Lung (tissue), 12 donors: ENCODE results near the gene PSMC2. TPM values are rescaled to one million over a fixed set of nuclear protein-coding genes. Genes with fewer than 3 reads are reported as not detected.
"Not testable (repeated sequence)": the region's sequence is repeated elsewhere in the genome, so short reads cannot be mapped to it uniquely, and the experiment has no call there.

Source experiments
- ATAC-seq: fragments of 200-7000 bp; cut with Tn5 transposase; one replicate; pipeline ENCODE4 v1.9.1; 2020; ENCODE audit warnings: moderate number of reproducible peaks; ENCODE audit not compliant: insufficient read depth, low FRiP score
- DNase-seq, 3 donors: peaks; one replicate each; pipeline ENCODE4 v3.0.0-alpha.2; 2013 to 2017
- H3K27ac ChIP-seq, 2 donors: one replicate each; pipeline ENCODE4 v1.5.1; 2013; ENCODE audit warnings: mild to moderate bottlenecking in 2 of 2, moderate library complexity in 2 of 2, control low read depth in 1 of 2, inconsistent platforms in 1 of 2, low read depth in 1 of 2, low read length in 1 of 2
- H3K27me3 ChIP-seq, 3 donors: one replicate each; pipeline ENCODE4 v1.5.1; 2013; ENCODE audit warnings: low read length in 2 of 3; ENCODE audit not compliant: control insufficient read depth in 3 of 3, insufficient read depth in 3 of 3
- H3K36me3 ChIP-seq, 4 donors: one replicate each; pipeline ENCODE4 v1.5.1; 2013; ENCODE audit warnings: low read length in 4 of 4, mild to moderate bottlenecking in 1 of 4, moderate library complexity in 1 of 4; ENCODE audit not compliant: control insufficient read depth in 4 of 4, insufficient read depth in 4 of 4
- H3K4me1 ChIP-seq, 5 donors: one replicate each; pipeline ENCODE4 v1.5.1; 2013; ENCODE audit warnings: low read length in 5 of 5, mild to moderate bottlenecking in 2 of 5, moderate library complexity in 1 of 5; ENCODE audit not compliant: control insufficient read depth in 5 of 5, insufficient read depth in 5 of 5
- H3K4me3 ChIP-seq: one replicate; pipeline ENCODE4 v1.5.1; 2013; ENCODE audit warnings: mild to moderate bottlenecking, control low read depth, moderate library complexity
- H3K9ac ChIP-seq, 2 donors: one replicate each; pipeline ENCODE4 v1.5.1; 2013; ENCODE audit warnings: low read length in 2 of 2, control low read depth in 1 of 2; ENCODE audit not compliant: insufficient read depth in 1 of 2
- H3K9me3 ChIP-seq, 4 donors: one replicate each; pipeline ENCODE4 v1.5.1; 2013; ENCODE audit warnings: low read length in 3 of 4, mild to moderate bottlenecking in 1 of 4, moderate library complexity in 1 of 4; ENCODE audit not compliant: control insufficient read depth in 4 of 4, insufficient read depth in 3 of 4
- WGBS, 2 donors: extraction: QIAGEN DNeasy Blood & Tissue Kit; methylation state at CpG; one replicate each; pipeline ENCODE4 v1.1.7; 2013; 5-methylcytosine and 5-hydroxymethylcytosine counted together
- polyA plus RNA-seq, 2 donors: library from polyadenylated mRNA; stranded (reverse); fragments of 200-250 nt; gene quantifications; one replicate each; pipeline ENCODE4 v1.2.1, GENCODE V29; 2013
- total RNA-seq, 2 donors: library from RNA; depleted of rRNA in 1 of 2; stranded (reverse); fragments of >200 nt in 1 of 2; gene quantifications; one replicate each; pipeline ENCODE4 v1.2.1, GENCODE V29; 2014 to 2021
- TF ChIP-seq, protein P1 (sequence below): IDR thresholded peaks from 2 replicates; pipeline ENCODE4 v1.5.1; 2012; ENCODE audit warnings: mild to moderate bottlenecking; ENCODE audit errors: control extremely low read depth, extremely low read depth
- donor health status: control.
- donor health status: control.
- donor health status: Bipolar disorder and iron deficiency.
- donor health status: healthy.
- donor health status: DM: yes; HTN: yes; CAD: no.

Gene PSMC2
- total and polyA plus RNA-seq, 4 donors, result 68.8 to 157 (median 100) TPM

DNA sequence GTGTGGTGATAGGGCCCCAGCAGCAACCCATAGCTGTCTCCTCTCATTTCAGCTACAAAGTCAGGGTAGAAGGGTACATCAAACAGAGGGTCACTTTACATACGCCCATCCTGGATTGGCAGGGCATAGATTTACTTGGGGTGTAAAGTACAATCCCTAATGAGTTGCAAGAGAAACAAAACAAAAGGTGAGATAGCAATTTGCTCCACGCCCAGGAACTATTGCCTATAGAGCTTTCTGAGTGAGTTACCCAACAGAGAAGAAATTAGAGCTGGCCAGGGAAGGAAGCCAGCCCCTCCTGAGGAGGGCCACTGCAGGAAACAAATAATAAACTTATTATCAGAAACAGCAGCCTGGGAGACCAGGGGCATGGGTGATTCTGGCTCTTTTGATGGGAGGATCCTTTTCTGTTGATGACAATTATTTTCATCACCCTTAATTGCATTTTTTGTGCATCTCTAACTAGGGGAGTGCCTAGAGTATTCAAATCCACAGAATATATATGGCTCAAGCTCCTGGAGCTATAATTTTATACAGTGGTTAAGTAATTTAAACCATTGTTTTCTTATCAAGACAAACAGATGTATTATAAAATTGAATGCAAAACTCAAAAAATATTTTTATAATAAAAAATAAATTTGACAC, 51.2 kb downstream of the PSMC2 start:
- DNase-seq (no peak), ATAC-seq (no peak)
- Histone ChIP-seq H3K36me3 (no peaks in the 10 kb centered on the region), H3K4me3 (no peak overlapping the region), H3K27me3 (no peaks in the 10 kb centered on the region), H3K9me3 (no peaks in the 10 kb centered on the region), H3K27ac (no peak overlapping the region), H3K4me1 (no peaks in the 10 kb centered on the region), H3K9ac (no peak overlapping the region)
- TF ChIP-seq, protein P1, sequence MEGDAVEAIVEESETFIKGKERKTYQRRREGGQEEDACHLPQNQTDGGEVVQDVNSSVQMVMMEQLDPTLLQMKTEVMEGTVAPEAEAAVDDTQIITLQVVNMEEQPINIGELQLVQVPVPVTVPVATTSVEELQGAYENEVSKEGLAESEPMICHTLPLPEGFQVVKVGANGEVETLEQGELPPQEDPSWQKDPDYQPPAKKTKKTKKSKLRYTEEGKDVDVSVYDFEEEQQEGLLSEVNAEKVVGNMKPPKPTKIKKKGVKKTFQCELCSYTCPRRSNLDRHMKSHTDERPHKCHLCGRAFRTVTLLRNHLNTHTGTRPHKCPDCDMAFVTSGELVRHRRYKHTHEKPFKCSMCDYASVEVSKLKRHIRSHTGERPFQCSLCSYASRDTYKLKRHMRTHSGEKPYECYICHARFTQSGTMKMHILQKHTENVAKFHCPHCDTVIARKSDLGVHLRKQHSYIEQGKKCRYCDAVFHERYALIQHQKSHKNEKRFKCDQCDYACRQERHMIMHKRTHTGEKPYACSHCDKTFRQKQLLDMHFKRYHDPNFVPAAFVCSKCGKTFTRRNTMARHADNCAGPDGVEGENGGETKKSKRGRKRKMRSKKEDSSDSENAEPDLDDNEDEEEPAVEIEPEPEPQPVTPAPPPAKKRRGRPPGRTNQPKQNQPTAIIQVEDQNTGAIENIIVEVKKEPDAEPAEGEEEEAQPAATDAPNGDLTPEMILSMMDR, result no peak
- WGBS, 2 donors, result 37 to 40% methylated on average over 2 of the region's 2 CpGs

DNA sequence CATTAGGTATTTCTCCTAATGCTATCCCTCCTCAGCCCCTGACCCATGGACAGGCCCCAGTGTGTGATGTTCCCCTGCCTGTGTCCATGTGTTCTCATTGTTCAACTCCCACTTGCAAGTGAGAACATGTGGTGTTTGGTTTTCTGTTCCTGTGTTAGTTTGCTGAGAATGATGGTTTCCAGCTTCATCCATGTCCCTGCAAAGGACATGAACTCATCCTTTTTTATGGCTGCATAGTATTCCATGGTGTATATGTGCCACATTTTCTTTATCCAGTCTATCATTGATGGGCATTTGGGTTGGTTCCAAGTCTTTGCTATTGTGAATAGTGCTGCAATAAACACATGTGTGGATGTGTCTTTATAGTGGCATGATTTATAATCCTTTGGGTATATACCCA, 52.2 kb downstream of the PSMC2 start:
- not testable (repeated sequence) for ATAC-seq, H3K4me3 ChIP-seq

DNA sequence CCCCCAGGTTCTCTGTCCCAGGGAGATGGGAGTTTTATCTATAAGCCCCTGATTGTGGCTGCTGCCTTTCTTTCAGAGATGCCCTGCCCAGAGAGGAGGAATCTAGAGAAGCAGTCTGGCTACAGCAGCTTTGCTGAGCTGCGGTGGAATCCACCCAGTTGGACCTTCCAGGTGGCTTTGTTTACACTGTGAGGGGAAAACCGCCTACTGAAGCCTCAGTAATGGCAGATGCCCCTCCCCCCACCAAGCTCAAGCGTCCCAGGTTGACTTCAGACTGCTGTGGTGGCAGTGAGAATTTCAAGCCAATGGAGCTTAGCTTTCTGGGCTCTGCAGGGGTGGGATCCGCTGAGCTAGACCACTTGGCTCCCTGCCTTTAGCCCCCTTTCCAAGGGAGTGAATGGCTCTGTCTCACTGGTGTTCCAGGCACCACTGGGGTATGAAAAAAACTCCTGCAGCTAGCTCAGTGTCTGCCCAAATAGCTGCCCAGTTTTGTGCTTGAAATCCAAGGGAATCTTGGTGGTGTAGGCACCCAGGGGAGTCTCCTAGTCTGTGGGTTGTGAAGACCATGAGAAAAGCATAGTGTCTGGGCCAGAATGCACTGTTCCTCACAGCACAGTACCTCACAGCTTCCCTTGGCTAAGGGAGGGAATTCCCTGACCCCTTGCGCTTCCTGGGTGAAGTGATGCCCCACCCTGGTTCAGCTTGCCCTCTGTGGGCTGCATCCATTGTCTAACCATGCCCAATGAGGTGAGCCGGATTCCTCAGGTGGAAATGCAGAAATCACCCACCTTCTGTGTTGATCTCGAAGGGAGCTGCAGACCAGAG, 58.6 kb downstream of the PSMC2 start:
- not testable (repeated sequence) for H3K4me3 ChIP-seq, H3K27ac ChIP-seq, H3K27me3 ChIP-seq, H3K9me3 ChIP-seq, ATAC-seq, H3K4me1 ChIP-seq, DNase-seq, H3K9ac ChIP-seq, H3K36me3 ChIP-seq
- 73 to 82% methylated on average over 7 of the region's 7 CpGs for WGBS, 2 donors

More for the DNA sequence above, 52.2 kb downstream of the PSMC2 start:
- not testable (repeated sequence) for DNase-seq, H3K9me3 ChIP-seq, H3K9ac ChIP-seq, H3K36me3 ChIP-seq, H3K27ac ChIP-seq, H3K4me1 ChIP-seq, H3K27me3 ChIP-seq

DNA sequence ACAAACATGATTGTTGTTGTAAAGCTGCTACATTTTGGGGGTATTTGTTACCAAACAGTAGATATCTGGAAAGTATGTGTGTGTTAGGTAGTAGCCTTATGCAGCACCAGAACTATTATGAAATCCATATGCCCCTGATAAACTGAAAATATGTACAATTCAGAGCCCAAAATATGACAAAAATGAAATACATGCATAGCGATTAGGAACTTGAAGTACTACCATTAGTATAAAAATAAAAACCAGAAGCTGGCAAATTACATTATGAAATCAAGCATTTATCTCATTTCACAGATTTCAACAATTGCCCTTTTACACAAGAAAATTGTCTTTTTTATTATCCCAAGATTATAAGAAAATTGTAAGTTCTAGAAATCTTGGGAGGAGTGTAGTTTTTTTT, 64.7 kb downstream of the PSMC2 start:
- no peak for DNase-seq
- no peak overlapping the region for H3K4me3 ChIP-seq
- TF ChIP-seq, protein P1, result no peak
- no peak overlapping the region for H3K27ac ChIP-seq
- no peaks in the 10 kb centered on the region for H3K27me3 ChIP-seq
- H3K9ac ChIP-seq, result no peak overlapping the region
- 83 to 88% methylated on average over 1 of the region's 1 CpG for WGBS, 2 donors
- no peak for ATAC-seq
- H3K9me3 ChIP-seq, result no peaks in the 10 kb centered on the region
- no peaks in the 10 kb centered on the region for H3K36me3 ChIP-seq
- H3K4me1 ChIP-seq, result no peaks in the 10 kb centered on the region
